GM23338 (cell line): ENCODE results near the gene CXorf49. TPM values are rescaled to one million over a fixed set of nuclear protein-coding genes. Genes with fewer than 3 reads are reported as not detected.

Source experiments
- ATAC-seq: fragments of 200-7000 bp; cut with Tn5 transposase; 3 replicates; pipeline ENCODE4 v1.9.1; 2020
- DNase-seq: peaks from one replicate; pipeline ENCODE4 v3.0.0-alpha.2; 2015; ENCODE audit warnings: low spot score
- H2AFZ ChIP-seq: fragments of 200-600 bp; sonication (generic); 2 replicates; pipeline ENCODE4 v1.8.0; 2016; ENCODE audit warnings: antibody characterized with exemption, mild to moderate bottlenecking, moderate library complexity
- H3F3A ChIP-seq: fragments of 200-600 bp; sonication (generic); replicated peaks from 2 replicates; pipeline ENCODE4 v1.8.0; 2017; ENCODE audit warnings: antibody characterized with exemption, mixed run types, low read depth
- H3K27ac ChIP-seq: fragments of 200-600 bp; sonication (generic); 2 replicates; pipeline ENCODE4 v1.6.1; 2016; ENCODE audit warnings: low read depth
- H3K27me3 ChIP-seq: fragments of 200-600 bp; sonication (generic); 2 replicates; pipeline ENCODE4 v1.8.0; 2016; ENCODE audit warnings: mild to moderate bottlenecking, mixed run types, moderate library complexity; ENCODE audit not compliant: insufficient read depth
- H3K36me3 ChIP-seq: fragments of 200-600 bp; sonication (generic); 2 replicates; pipeline ENCODE4 v1.8.0; 2016; ENCODE audit warnings: mild to moderate bottlenecking; ENCODE audit not compliant: insufficient read depth
- H3K4me1 ChIP-seq: fragments of 200-600 bp; sonication (generic); 2 replicates; pipeline ENCODE4 v1.8.0; 2016; ENCODE audit warnings: mild to moderate bottlenecking, moderate library complexity; ENCODE audit not compliant: insufficient read depth
- H3K4me2 ChIP-seq: fragments of 200-600 bp; sonication (generic); 2 replicates; pipeline ENCODE4 v1.7.1; 2017; ENCODE audit warnings: mixed run types
- H3K4me3 ChIP-seq: fragments of 200-600 bp; sonication (generic); 2 replicates; pipeline ENCODE4 v1.6.1; 2016; ENCODE audit warnings: mixed run types
- H3K79me2 ChIP-seq: fragments of 200-600 bp; sonication (generic); replicated peaks from 2 replicates; pipeline ENCODE4 v1.8.0; 2017; ENCODE audit warnings: mild to moderate bottlenecking; ENCODE audit not compliant: insufficient read depth
- H3K9me2 ChIP-seq: fragments of 200-600 bp; sonication (generic); 2 replicates; pipeline ENCODE4 v1.8.0; 2017; ENCODE audit not compliant: insufficient read depth
- H4K20me1 ChIP-seq: fragments of 200-600 bp; sonication (generic); replicated peaks from 2 replicates; pipeline ENCODE4 v1.8.0; 2017; ENCODE audit warnings: mild to moderate bottlenecking; ENCODE audit not compliant: insufficient read depth
- H3K27ac Mint-ChIP-seq: 2 replicates; pipeline ENCODE4 v1.8.0; 2020; ENCODE audit warnings: inconsistent platforms, mild to moderate bottlenecking, moderate library complexity, mixed read lengths
- H3K27me3 Mint-ChIP-seq: 3 replicates; pipeline ENCODE4 v1.8.0; 2022; ENCODE audit warnings: low read depth, mild to moderate bottlenecking, moderate library complexity, mixed read lengths, inconsistent platforms; ENCODE audit not compliant: insufficient read depth, poor library complexity
- H3K36me3 Mint-ChIP-seq: 3 replicates; pipeline ENCODE4 v1.8.0; 2021; ENCODE audit warnings: low read depth, mild to moderate bottlenecking, inconsistent platforms, moderate library complexity, mixed read lengths
- H3K4me1 Mint-ChIP-seq: 3 replicates; pipeline ENCODE4 v1.8.0; 2020; ENCODE audit warnings: mild to moderate bottlenecking, inconsistent platforms, mixed read lengths
- H3K4me3 Mint-ChIP-seq: 3 replicates; pipeline ENCODE4 v1.8.0; 2021; ENCODE audit warnings: moderate library complexity, mild to moderate bottlenecking, inconsistent platforms, mixed read lengths
- H3K9me3 Mint-ChIP-seq: 3 replicates; pipeline ENCODE4 v1.8.0; 2020; ENCODE audit warnings: moderate library complexity, mild to moderate bottlenecking, inconsistent platforms, mixed read lengths
- CREB1 ChIP-seq: fragments of 250-450 bp; sonication (Bioruptor Pico); IDR thresholded peaks from 2 replicates; pipeline ENCODE4 v1.5.0; 2020; ENCODE audit warnings: low read depth, mild to moderate bottlenecking, moderate library complexity
- EZH2 ChIP-seq: fragments of 200-600 bp; sonication (generic); IDR thresholded peaks from one replicate; pipeline ENCODE4 v1.8.0; 2017; ENCODE audit warnings: antibody characterized with exemption, mild to moderate bottlenecking, low read depth; ENCODE audit not compliant: unreplicated experiment
- EZH2phosphoT487 ChIP-seq: fragments of 200-600 bp; sonication (generic); IDR thresholded peaks from one replicate; pipeline ENCODE4 v1.8.1; 2018; ENCODE audit warnings: antibody characterized with exemption; ENCODE audit not compliant: unreplicated experiment
- JUNB ChIP-seq: IDR thresholded peaks from one replicate; pipeline ENCODE4 v1.6.1; 2016; ENCODE audit warnings: antibody characterized with exemption; ENCODE audit not compliant: unreplicated experiment
- NANOG ChIP-seq: IDR thresholded peaks from 2 replicates; pipeline ENCODE4 v1.6.1; 2016; ENCODE audit warnings: antibody characterized with exemption, borderline replicate concordance
- POLR2AphosphoS5 ChIP-seq: IDR thresholded peaks from 2 replicates; pipeline ENCODE4 v1.6.1; 2016; ENCODE audit warnings: antibody characterized with exemption, low read depth
- STAT1 ChIP-seq: IDR thresholded peaks from one replicate; pipeline ENCODE4 v1.6.1; 2016; ENCODE audit warnings: antibody characterized with exemption; ENCODE audit not compliant: unreplicated experiment
- ZNF114 ChIP-seq: fragments of 250-450 bp; sonication (Bioruptor Pico); IDR thresholded peaks from 2 replicates; pipeline ENCODE4 v1.5.0; 2020; ENCODE audit warnings: mild to moderate bottlenecking, moderate library complexity
- ZNF331 ChIP-seq: fragments of 250-450 bp; sonication (Bioruptor Pico); IDR thresholded peaks from 2 replicates; pipeline ENCODE4 v1.5.0; 2020; ENCODE audit warnings: low read depth, mild to moderate bottlenecking, moderate library complexity
- polyA plus RNA-seq: library from polyadenylated mRNA; unstranded; fragments of >200 nt; fragmentation: Nextera tagmentation; extraction: Ambion mirVana; gene quantifications from 2 replicates; pipeline ENCODE4 v1.2.1, GENCODE V29; 2016
- total RNA-seq: library from RNA; depleted of rRNA; stranded (reverse); fragments of >200 nt; shearing (Covaris generic); gene quantifications from 2 replicates; pipeline ENCODE4 v1.2.3, GENCODE V29; 2014
- TF ChIP-seq, protein P1 (sequence below): IDR thresholded peaks from 2 replicates; pipeline ENCODE4 v1.6.1; 2016; ENCODE audit warnings: antibody characterized with exemption
- TF ChIP-seq, protein P2 (sequence below): fragments of 250-450 bp; sonication (Bioruptor Pico); IDR thresholded peaks from 2 replicates; pipeline ENCODE4 v1.5.0; 2020; ENCODE audit warnings: mild to moderate bottlenecking, moderate library complexity
- TF ChIP-seq, protein P3 (sequence below), 2 experiments: fragments of 200-600 bp in 1 of 2; sonication (generic) in 1 of 2; conservative IDR thresholded peaks; 2 replicates each; pipeline versions ENCODE4 v1.5.1 to v1.6.1; 2016 to 2017; ENCODE audit warnings: antibody characterized with exemption in 2 of 2, low read depth in 2 of 2, mild to moderate bottlenecking in 2 of 2, moderate library complexity in 1 of 2
- TF ChIP-seq, protein P4 (sequence below): IDR thresholded peaks from one replicate; pipeline ENCODE4 v1.6.1; 2018; ENCODE audit warnings: antibody characterized with exemption; ENCODE audit not compliant: unreplicated experiment

Gene CXorf49
- total and polyA plus RNA-seq, 2 experiments from 2014 or later, result not detected

DNA sequence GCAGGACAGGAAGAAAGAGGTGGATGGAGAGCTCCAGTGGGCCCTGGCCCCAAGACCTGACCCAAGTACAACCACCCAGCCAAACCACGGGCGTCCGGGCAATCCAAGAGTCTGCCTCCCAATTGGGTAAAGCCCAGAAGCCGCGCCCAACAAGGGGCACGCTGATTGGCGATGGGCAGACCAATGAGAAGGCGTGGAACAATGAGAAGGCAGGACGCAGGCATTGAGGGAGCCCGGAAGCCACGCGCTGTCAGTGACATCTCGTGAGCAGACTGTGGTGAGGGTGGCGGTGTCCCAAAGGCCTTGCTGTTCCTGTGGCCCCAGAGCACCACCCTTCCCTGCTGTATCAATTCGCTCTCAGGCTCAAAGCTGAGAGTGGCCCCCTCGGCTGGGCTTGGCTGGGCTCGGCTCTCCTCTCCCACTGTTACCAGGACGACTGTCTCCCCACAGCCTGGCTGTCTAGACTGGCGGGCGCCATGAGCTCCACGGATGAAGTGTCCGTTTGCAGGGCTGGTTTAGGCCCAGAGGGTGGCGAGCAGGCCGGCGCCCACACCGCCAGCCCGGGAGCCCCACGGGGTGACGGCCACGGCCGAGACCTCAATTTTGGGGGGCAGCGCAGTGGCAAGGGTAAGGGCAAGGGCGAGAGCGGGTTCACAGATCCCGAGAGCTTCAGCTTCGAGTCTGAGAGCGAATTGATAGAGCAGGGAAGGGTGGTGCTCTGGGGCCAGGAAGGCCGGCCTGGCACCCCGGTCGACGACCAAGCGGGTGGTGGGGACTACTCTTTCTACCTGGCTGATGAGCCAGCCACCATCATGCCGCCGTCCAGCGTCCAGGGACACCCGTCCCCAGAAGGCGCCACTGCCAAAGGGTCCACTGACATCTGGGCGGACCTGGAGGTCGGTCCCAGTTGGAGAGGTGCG lies 50.5 kb downstream of the CXorf49 start, which contains the start of gene LOC101059915:
Gene LOC101059915, plus strand, starts transcription at position 219 of the 920 bp plus-strand sequence.
- Histone ChIP-seq H2AFZ (no peak within 1 kb of the TSS), H3K4me3 (no peak within 1 kb of the TSS), H4K20me1 (no peaks in the 10 kb centered on the region), H3K79me2 (no peaks in the 10 kb centered on the region), H3K4me2 (no peak within 1 kb of the TSS), H3F3A (no peaks in the 10 kb centered on the region), H3K27me3 (no peaks in the 10 kb centered on the region), H3K9me2 (no peaks in the 10 kb centered on the region), H3K36me3 (no peaks in the 10 kb centered on the region), H3K4me1 (no peaks in the 10 kb centered on the region), H3K27ac (no peak within 1 kb of the TSS)
- ATAC-seq (no peak), DNase-seq (no peak)
- Mint-ChIP-seq H3K27me3 (peaks cover 6% of the 10 kb centered on the region), H3K27ac (no peak within 1 kb of the TSS), H3K36me3 (no peaks in the 10 kb centered on the region; the same call in 2 of the 3 replicates), H3K9me3 (no peaks in the 10 kb centered on the region), H3K4me1 (no peaks in the 10 kb centered on the region; the same call in 2 of the 3 replicates), H3K4me3 (no peak within 1 kb of the TSS)
- TF ChIP-seq STAT1 (no peak), ZNF331 (CRISPR knock-in tag) (no peak), POLR2AphosphoS5 (no peak), ZNF114 (CRISPR knock-in tag) (no peak), EZH2phosphoT487 (no peak), EZH2 (no peak), CREB1 (CRISPR knock-in tag) (no peak), JUNB (no peak), NANOG (no peak)
- TF ChIP-seq, protein P1, sequence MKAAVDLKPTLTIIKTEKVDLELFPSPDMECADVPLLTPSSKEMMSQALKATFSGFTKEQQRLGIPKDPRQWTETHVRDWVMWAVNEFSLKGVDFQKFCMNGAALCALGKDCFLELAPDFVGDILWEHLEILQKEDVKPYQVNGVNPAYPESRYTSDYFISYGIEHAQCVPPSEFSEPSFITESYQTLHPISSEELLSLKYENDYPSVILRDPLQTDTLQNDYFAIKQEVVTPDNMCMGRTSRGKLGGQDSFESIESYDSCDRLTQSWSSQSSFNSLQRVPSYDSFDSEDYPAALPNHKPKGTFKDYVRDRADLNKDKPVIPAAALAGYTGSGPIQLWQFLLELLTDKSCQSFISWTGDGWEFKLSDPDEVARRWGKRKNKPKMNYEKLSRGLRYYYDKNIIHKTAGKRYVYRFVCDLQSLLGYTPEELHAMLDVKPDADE, result no peak
- TF ChIP-seq, protein P2, sequence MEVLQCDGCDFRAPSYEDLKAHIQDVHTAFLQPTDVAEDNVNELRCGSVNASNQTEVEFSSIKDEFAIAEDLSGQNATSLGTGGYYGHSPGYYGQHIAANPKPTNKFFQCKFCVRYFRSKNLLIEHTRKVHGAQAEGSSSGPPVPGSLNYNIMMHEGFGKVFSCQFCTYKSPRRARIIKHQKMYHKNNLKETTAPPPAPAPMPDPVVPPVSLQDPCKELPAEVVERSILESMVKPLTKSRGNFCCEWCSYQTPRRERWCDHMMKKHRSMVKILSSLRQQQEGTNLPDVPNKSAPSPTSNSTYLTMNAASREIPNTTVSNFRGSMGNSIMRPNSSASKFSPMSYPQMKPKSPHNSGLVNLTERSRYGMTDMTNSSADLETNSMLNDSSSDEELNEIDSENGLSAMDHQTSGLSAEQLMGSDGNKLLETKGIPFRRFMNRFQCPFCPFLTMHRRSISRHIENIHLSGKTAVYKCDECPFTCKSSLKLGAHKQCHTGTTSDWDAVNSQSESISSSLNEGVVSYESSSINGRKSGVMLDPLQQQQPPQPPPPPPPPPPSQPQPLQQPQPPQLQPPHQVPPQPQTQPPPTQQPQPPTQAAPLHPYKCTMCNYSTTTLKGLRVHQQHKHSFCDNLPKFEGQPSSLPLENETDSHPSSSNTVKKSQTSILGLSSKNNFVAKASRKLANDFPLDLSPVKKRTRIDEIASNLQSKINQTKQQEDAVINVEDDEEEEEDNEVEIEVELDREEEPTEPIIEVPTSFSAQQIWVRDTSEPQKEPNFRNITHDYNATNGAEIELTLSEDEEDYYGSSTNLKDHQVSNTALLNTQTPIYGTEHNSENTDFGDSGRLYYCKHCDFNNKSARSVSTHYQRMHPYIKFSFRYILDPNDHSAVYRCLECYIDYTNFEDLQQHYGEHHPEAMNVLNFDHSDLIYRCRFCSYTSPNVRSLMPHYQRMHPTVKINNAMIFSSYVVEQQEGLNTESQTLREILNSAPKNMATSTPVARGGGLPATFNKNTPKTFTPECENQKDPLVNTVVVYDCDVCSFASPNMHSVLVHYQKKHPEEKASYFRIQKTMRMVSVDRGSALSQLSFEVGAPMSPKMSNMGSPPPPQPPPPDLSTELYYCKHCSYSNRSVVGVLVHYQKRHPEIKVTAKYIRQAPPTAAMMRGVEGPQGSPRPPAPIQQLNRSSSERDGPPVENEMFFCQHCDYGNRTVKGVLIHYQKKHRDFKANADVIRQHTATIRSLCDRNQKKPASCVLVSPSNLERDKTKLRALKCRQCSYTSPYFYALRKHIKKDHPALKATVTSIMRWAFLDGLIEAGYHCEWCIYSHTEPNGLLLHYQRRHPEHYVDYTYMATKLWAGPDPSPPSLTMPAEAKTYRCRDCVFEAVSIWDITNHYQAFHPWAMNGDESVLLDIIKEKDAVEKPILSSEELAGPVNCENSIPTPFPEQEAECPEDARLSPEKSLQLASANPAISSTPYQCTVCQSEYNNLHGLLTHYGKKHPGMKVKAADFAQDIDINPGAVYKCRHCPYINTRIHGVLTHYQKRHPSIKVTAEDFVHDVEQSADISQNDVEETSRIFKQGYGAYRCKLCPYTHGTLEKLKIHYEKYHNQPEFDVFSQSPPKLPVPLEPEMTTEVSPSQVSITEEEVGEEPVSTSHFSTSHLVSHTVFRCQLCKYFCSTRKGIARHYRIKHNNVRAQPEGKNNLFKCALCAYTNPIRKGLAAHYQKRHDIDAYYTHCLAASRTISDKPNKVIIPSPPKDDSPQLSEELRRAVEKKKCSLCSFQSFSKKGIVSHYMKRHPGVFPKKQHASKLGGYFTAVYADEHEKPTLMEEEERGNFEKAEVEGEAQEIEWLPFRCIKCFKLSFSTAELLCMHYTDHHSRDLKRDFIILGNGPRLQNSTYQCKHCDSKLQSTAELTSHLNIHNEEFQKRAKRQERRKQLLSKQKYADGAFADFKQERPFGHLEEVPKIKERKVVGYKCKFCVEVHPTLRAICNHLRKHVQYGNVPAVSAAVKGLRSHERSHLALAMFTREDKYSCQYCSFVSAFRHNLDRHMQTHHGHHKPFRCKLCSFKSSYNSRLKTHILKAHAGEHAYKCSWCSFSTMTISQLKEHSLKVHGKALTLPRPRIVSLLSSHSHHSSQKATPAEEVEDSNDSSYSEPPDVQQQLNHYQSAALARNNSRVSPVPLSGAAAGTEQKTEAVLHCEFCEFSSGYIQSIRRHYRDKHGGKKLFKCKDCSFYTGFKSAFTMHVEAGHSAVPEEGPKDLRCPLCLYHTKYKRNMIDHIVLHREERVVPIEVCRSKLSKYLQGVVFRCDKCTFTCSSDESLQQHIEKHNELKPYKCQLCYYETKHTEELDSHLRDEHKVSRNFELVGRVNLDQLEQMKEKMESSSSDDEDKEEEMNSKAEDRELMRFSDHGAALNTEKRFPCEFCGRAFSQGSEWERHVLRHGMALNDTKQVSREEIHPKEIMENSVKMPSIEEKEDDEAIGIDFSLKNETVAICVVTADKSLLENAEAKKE (CRISPR knock-in tag), result no peak
- TF ChIP-seq, protein P3, sequence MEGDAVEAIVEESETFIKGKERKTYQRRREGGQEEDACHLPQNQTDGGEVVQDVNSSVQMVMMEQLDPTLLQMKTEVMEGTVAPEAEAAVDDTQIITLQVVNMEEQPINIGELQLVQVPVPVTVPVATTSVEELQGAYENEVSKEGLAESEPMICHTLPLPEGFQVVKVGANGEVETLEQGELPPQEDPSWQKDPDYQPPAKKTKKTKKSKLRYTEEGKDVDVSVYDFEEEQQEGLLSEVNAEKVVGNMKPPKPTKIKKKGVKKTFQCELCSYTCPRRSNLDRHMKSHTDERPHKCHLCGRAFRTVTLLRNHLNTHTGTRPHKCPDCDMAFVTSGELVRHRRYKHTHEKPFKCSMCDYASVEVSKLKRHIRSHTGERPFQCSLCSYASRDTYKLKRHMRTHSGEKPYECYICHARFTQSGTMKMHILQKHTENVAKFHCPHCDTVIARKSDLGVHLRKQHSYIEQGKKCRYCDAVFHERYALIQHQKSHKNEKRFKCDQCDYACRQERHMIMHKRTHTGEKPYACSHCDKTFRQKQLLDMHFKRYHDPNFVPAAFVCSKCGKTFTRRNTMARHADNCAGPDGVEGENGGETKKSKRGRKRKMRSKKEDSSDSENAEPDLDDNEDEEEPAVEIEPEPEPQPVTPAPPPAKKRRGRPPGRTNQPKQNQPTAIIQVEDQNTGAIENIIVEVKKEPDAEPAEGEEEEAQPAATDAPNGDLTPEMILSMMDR (conservative IDR thresholded peaks at IDR 0.05; ENCODE audit: low read depth in 2 of 2), result no peak
- TF ChIP-seq, protein P4, sequence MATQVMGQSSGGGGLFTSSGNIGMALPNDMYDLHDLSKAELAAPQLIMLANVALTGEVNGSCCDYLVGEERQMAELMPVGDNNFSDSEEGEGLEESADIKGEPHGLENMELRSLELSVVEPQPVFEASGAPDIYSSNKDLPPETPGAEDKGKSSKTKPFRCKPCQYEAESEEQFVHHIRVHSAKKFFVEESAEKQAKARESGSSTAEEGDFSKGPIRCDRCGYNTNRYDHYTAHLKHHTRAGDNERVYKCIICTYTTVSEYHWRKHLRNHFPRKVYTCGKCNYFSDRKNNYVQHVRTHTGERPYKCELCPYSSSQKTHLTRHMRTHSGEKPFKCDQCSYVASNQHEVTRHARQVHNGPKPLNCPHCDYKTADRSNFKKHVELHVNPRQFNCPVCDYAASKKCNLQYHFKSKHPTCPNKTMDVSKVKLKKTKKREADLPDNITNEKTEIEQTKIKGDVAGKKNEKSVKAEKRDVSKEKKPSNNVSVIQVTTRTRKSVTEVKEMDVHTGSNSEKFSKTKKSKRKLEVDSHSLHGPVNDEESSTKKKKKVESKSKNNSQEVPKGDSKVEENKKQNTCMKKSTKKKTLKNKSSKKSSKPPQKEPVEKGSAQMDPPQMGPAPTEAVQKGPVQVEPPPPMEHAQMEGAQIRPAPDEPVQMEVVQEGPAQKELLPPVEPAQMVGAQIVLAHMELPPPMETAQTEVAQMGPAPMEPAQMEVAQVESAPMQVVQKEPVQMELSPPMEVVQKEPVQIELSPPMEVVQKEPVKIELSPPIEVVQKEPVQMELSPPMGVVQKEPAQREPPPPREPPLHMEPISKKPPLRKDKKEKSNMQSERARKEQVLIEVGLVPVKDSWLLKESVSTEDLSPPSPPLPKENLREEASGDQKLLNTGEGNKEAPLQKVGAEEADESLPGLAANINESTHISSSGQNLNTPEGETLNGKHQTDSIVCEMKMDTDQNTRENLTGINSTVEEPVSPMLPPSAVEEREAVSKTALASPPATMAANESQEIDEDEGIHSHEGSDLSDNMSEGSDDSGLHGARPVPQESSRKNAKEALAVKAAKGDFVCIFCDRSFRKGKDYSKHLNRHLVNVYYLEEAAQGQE, result no peak
